ENCODE measurements around the gene TRABD2B. TPM values are rescaled to one million over a fixed set of nuclear protein-coding genes. Genes with fewer than 3 reads are reported as not detected.

The TRABD2B gene
- total and polyA plus RNA-seq, 2 donors (not counting 1 experiment from before 2014, with no cell fraction given): under 0.01 TPM; not detected in 1

DNA sequence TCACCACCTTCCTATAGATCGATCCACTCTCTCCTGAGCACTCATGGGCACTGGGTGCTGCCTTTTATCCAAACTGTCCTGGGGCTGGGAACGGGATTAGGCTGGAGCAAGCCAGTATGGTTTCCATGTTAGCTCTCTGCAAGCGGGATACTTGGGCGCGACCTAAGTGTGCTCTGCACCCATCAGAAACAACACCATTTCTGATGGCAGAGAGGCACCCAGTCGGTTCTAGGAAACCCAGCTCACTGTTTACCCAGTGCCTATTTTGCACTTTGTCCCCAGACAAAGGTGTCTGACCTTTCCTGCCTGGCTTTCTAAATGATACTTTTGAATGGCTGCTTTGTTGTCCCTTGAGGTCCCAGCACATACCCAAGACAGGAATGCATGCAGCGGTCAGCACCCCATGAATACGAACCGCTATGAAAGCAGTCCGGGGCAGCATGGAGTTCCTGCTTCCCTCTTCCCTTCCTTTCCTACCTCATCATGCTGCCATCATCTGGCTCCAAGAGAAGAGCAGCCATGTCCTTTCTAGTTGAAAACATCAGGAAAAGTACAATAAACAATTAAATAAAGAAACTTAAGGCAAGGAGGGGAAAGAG lies 83.9 kb downstream of the TRABD2B start:
- Histone ChIP-seq H3K79me2 (ENCODE audit: control insufficient read depth, insufficient read depth, low read length) (no peaks in the 10 kb centered on the region), H4K20me1 (ENCODE audit: control insufficient read depth, extremely low read depth, insufficient read depth, low read length) (no peaks in the 10 kb centered on the region), H3K36me3 (ENCODE audit: control insufficient read depth, insufficient read depth, low read length) (no peaks in the 10 kb centered on the region), H3K9ac (ENCODE audit: insufficient read depth, low read length) (no peak overlapping the region), H2AFZ (ENCODE audit: low read length) (no peak overlapping the region), H3K9me3 (ENCODE audit: control insufficient read depth, insufficient read depth, low read depth, low read length) (no peaks in the 10 kb centered on the region), H3K4me2 (ENCODE audit: extremely low read depth, insufficient read depth, low read length) (no peak overlapping the region), H3K4me3 (replicated peaks in 1 of 4; ENCODE audit: control extremely low read depth in 1 of 4, insufficient read depth in 1 of 4, low read depth in 3 of 4, low read length in 4 of 4) (no peak overlapping the region), H3K27ac (ENCODE audit: insufficient read depth, low read length) (no peak overlapping the region), H3K27me3 (ENCODE audit: control insufficient read depth, insufficient read depth, low read length) (no peaks in the 10 kb centered on the region), H3K4me1 (ENCODE audit: control insufficient read depth, extremely low read depth, insufficient read depth, low read length) (no peaks in the 10 kb centered on the region)
- no peak for DNase-seq (ENCODE audit: low read depth in 2 of 2)
- TF ChIP-seq CTCF (conservative IDR thresholded peaks at IDR 0.05 in 1 of 2, IDR thresholded peaks at IDR 0.05 in 1 of 2; ENCODE audit: low read depth in 1 of 2, low read length in 2 of 2) (no peak), EZH2 (IDR thresholded peaks at IDR 0.05; ENCODE audit: low read length, missing control alignments) (no peak)

DNA sequence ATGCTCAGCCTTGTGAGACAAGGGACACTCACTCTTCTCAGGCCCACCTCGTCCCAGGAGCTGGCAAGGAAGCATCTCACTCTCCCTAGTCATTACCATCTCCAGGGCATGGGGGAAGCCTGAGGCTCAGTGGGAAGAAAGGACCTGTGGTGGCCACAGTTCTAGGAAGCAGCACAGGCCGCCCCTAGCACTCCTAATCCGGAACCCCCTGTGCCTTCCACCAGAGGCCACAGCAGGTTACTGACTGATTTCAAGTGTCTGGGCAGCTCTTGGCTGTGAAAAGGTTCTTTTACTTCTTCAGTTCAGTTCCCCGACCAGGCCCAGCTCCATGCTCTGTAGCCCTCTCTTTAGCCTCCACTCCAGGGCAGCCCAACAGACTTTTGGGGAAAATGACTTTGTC lies 84.4 kb downstream of the TRABD2B start:
- Histone ChIP-seq H3K27ac (ENCODE audit: insufficient read depth, low read length) (no peak overlapping the region), H3K9me3 (ENCODE audit: control insufficient read depth, insufficient read depth, low read depth, low read length) (no peaks in the 10 kb centered on the region), H3K36me3 (ENCODE audit: control insufficient read depth, insufficient read depth, low read length) (no peaks in the 10 kb centered on the region), H3K4me2 (ENCODE audit: extremely low read depth, insufficient read depth, low read length) (no peak overlapping the region), H3K27me3 (ENCODE audit: control insufficient read depth, insufficient read depth, low read length) (no peaks in the 10 kb centered on the region), H4K20me1 (ENCODE audit: control insufficient read depth, extremely low read depth, insufficient read depth, low read length) (no peaks in the 10 kb centered on the region), H3K4me3 (replicated peaks in 1 of 4; ENCODE audit: control extremely low read depth in 1 of 4, insufficient read depth in 1 of 4, low read depth in 3 of 4, low read length in 4 of 4) (no peak overlapping the region), H3K9ac (ENCODE audit: insufficient read depth, low read length) (no peak overlapping the region), H3K79me2 (ENCODE audit: control insufficient read depth, insufficient read depth, low read length) (no peaks in the 10 kb centered on the region), H3K4me1 (ENCODE audit: control insufficient read depth, extremely low read depth, insufficient read depth, low read length) (no peaks in the 10 kb centered on the region), H2AFZ (ENCODE audit: low read length) (no peak overlapping the region)
- TF ChIP-seq EZH2 (IDR thresholded peaks at IDR 0.05; ENCODE audit: low read length, missing control alignments) (no peak), CTCF (conservative IDR thresholded peaks at IDR 0.05 in 1 of 2, IDR thresholded peaks at IDR 0.05 in 1 of 2; ENCODE audit: low read depth in 1 of 2, low read length in 2 of 2) (no peak)
- no peak for DNase-seq (ENCODE audit: low read depth in 2 of 2)

DNA sequence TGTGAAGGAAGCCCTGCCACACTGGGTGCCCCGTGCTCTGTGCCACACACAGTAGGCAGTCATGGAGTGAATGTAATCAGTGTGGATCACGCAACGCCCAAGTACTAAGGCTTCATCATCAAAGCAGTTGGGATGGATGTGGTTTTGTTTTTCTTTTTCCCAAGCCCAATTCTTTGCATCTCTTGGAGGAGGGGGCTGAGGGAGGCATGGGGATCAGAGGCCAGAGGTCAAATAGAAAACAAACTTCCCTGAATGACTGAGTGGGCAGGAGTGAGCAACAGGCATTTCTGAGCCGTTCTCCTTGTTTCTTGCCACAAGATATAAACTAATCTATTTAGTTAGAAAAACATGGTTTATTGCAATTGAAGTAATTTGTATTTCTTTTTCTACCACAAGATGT lies 85.3 kb downstream of the TRABD2B start:
- no peak for DNase-seq (ENCODE audit: low read depth in 2 of 2)
- Histone ChIP-seq H3K27ac (ENCODE audit: insufficient read depth, low read length) (no peak overlapping the region), H3K27me3 (ENCODE audit: control insufficient read depth, insufficient read depth, low read length) (no peaks in the 10 kb centered on the region), H2AFZ (ENCODE audit: low read length) (no peak overlapping the region), H3K4me1 (ENCODE audit: control insufficient read depth, extremely low read depth, insufficient read depth, low read length) (no peaks in the 10 kb centered on the region), H3K4me2 (ENCODE audit: extremely low read depth, insufficient read depth, low read length) (no peak overlapping the region), H3K4me3 (replicated peaks in 1 of 4; ENCODE audit: control extremely low read depth in 1 of 4, insufficient read depth in 1 of 4, low read depth in 3 of 4, low read length in 4 of 4) (no peak overlapping the region), H3K9me3 (ENCODE audit: control insufficient read depth, insufficient read depth, low read depth, low read length) (no peaks in the 10 kb centered on the region), H3K9ac (ENCODE audit: insufficient read depth, low read length) (no peak overlapping the region), H3K36me3 (ENCODE audit: control insufficient read depth, insufficient read depth, low read length) (no peaks in the 10 kb centered on the region), H3K79me2 (ENCODE audit: control insufficient read depth, insufficient read depth, low read length) (no peaks in the 10 kb centered on the region), H4K20me1 (ENCODE audit: control insufficient read depth, extremely low read depth, insufficient read depth, low read length) (no peaks in the 10 kb centered on the region)
- TF ChIP-seq EZH2 (IDR thresholded peaks at IDR 0.05; ENCODE audit: low read length, missing control alignments) (no peak), CTCF (conservative IDR thresholded peaks at IDR 0.05 in 1 of 2, IDR thresholded peaks at IDR 0.05 in 1 of 2; ENCODE audit: low read depth in 1 of 2, low read length in 2 of 2) (no peak)
